Stimulated activated CD4-positive, alpha-beta T cell treated with anti-CD3 and anti-CD28 coated beads, Interleukin-12 subunit alpha, Interleukin-12 subunit beta, amount 100 ng/mL, for 48 hours (primary cell): ENCODE measurements around the gene JAZF1.
"Not testable (repeated sequence)": the region's sequence is repeated elsewhere in the genome, so short reads cannot be mapped to it uniquely, and the experiment has no call there.

Experiments
- DNase-seq, 3 donors: peaks; one replicate each; pipeline ENCODE4 v3.0.0-alpha.2; 2020; ENCODE audit warnings: low read depth in 2 of 3, low spot score in 1 of 3

Gene JAZF1

DNA sequence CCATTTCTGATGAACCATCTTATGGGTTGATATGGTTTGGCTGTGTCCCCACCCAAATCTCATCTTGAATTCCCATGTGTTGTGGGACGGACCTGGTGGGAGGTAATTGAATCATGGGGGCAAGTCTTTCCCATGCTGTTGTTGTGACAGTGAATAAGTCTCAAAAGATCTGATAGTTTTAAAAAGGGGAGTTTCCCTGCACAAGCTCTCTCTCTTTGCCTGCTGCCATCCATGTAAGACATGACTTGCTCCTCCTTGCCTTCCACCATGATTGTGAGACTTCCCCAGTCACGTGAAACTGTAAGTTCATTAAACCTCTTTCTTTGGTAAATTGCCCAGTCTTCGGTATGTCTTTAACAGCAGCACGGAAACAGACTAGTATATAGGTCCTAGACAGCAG is 166.3 kb downstream of the JAZF1 start:
- DNase-seq, result not testable (repeated sequence)

DNA sequence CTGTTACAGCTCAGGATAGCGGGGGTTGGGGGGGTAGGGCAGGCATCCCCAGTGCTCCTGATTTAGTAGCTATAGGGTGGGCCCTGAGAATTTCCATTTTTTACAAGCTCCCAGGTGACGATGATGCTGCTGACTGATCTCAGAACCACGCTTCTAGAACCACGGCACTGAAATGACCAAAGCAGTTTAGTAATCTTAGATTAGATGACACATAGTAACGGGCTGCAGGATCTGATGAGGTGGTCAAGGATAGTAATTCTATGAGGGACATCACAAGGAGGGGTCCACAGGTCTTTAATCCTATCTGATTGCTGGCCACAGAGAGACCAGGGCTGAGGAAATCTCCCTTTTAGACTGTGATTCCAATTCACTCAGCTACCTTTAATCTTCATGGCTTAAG is 167.2 kb downstream of the JAZF1 start:
- no peak for DNase-seq

- DNase-seq, result no peak
These were observed 167.6 kb downstream of the JAZF1 start for GRCh38 chr7:28013019-28013418.

DNA sequence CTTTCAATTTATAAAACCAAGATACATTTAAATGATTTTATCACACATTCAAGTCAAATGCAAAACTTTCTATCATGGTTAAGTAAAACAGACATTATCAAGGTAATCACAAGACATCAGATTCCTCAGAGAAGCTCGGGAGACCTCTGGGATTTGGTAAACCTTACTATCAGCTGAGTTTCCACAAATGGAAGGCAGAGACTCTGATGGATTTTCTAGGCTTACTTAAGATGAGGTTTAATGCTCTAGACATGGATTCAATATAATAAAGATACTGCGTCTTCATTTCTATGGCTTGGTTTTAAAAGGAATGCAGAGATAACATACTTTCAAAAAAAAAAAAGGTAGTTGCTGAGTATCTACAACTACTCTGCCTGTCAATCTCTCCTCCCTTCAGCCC is 171.7 kb downstream of the JAZF1 start:
- DNase-seq, result no peak

DNA sequence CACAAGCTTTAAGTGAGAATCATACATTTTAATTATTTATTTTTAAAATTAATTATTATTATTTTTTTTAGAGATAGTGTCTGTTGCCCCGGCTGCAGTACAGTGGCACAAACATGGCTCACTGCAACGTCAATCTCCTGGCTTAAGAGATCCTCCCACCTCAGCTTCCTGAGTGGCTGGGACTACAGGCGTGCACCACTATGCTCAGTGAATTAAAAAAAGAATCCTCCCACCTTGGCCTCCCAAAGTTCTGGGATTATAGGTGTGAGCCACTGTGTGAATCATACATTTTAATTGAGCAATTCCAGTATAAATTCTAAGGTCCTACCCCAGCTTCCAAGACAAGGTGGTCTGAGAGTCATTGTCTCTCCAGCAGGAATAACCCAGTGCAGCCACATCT is 172.4 kb downstream of the JAZF1 start:
- DNase-seq, result no peak

- DNase-seq, result no peak
These were observed 174.1 kb downstream of the JAZF1 start for GRCh38 chr7:28006491-28006890.

GRCh38 chr7:28005847-28006231 is 174.8 kb downstream of the JAZF1 start:
- no peak for DNase-seq

GRCh38 chr7:28005075-28005846 is 175.3 kb downstream of the JAZF1 start:
- DNase-seq, result no peak

DNA sequence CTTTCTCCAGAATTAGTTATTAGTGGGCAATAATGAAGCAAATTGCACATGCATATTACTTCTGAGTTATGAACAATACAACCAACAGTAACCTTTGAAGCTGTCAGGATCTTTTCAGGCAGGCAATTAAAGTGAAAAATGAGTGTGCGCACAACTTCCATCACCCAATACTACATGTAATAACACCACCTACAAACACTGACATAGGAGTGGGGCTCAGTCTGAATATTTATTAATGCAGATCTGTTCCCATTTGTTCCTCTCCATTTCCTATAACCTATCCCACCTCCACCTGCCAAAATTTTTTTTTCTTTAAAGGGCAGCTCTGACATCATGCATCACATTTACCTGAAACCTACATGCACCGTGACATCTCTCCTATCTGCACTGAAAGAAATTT is 177.2 kb downstream of the JAZF1 start:
- DNase-seq, result no peak

GRCh38 chr7:28002638-28003037 is 178.0 kb downstream of the JAZF1 start:
- DNase-seq, result no peak

GRCh38 chr7:28001896-28002295 is 178.7 kb downstream of the JAZF1 start:
- no peak for DNase-seq

- no peak for DNase-seq
These were observed 180.8 kb downstream of the JAZF1 start for GRCh38 chr7:27999829-28000228.

- no peak for DNase-seq
These were observed 182.2 kb downstream of the JAZF1 start for GRCh38 chr7:27998382-27998781.

- no peak for DNase-seq
These were observed 183.3 kb downstream of the JAZF1 start for GRCh38 chr7:27997188-27997707.

GRCh38 chr7:27996141-27996540 is 184.5 kb downstream of the JAZF1 start:
- no peak for DNase-seq

GRCh38 chr7:27995228-27995627 is 185.4 kb downstream of the JAZF1 start:
- DNase-seq, result no peak

GRCh38 chr7:27994639-27995038 is 186.0 kb downstream of the JAZF1 start:
- no peak for DNase-seq

DNA sequence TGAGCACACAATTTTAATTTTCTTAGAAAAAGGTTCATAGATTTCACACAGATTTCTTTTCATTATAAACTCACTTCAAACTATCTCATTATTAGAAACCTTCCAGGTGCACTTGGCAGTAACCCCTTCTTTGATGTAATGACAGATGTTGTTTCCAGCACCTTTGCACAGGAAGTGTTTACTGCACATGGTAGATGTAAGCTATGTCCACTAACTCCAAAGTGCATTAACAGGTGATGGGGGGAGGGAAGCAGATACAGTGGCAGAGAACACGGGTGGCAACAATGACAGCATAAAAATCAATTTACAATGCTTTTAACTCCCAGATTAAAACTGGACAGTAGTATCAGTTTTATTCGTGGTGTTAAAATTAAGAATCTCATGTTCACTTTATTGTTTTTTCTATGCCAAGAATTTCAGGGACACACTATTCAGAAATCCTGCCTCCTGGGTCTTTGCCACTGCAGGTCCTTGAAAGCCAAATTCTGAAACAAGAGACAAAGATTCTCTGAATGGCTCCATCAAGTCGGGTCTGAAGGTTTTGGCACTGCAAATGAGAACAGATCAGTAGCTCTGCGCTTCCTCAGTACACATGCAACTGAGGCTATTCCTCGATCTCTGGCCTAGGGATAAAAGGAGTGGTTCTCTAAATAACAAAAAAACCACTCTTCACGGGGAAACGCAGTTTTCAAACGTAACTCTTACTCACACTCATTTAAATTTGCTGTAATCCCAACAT is 187.7 kb downstream of the JAZF1 start:
- DNase-seq, result no peak

GRCh38 chr7:27992097-27992496 is 188.5 kb downstream of the JAZF1 start:
- DNase-seq, result no peak

DNA sequence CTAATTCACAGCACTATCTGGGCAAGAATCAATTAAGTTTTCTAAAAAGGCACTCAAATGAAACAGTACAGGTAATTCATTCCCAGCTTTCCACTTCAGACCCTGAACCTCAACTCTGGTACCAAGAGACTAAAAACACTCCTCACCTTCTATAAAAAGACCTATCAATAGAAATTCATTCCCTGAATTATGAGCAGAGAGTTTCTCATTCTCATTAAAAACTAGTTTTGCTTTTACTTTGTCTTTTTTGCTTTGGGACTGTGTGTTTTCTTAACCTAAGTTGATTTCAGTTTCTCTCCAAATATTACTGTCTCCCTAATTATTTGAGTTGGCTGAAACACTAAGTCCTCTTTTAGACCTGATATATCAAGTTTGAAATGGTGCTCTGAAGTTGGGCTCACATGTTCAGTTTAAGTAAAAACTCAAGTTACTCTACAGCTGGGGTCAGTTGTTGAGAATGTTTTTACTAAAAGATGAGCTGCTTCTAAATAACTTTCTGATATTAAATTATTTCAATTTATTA is 189.5 kb downstream of the JAZF1 start:
- no peak for DNase-seq

DNA sequence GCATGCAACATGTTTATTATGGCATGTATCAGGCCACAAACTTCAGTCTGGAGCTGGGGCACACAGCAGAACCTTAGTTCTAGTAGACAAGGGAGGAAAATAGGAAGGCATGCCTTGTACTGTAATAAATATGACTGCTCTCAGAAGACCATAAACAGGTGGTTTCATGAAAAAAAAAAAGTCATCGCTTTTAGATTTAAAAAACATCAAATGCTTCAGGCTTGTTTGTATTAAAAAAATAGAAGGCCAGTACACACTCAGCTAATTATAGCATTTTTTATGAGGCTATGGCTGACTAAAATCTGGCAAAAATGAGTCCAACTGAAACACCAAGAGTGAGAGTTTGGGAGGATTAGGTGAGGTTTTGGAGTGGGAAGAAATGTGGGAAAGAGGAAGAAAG is 204.1 kb downstream of the JAZF1 start:
- no peak for DNase-seq

GRCh38 chr7:27973625-27974024 is 207.0 kb downstream of the JAZF1 start:
- DNase-seq, result no peak
